Mesenchymal stem cell (in vitro differentiated cells and primary cell): ENCODE measurements around the gene RAX.
A peak's percentile ranks its signal among the peaks of the same experiment; 100 is the strongest.

Source experiments
- DNase-seq: peaks from one replicate; pipeline ENCODE4 v3.0.0-alpha.2; 2013
- H2AFZ ChIP-seq: one replicate; pipeline ENCODE4 v1.6.1; 2013; ENCODE audit warnings: low read depth, mild to moderate bottlenecking, control low read depth, inconsistent platforms, low read length, moderate library complexity
- H2AK5ac ChIP-seq: 2 replicates; pipeline ENCODE4 v1.6.1; 2013; ENCODE audit warnings: low read length, moderate library complexity, mild to moderate bottlenecking, inconsistent platforms; ENCODE audit not compliant: severe bottlenecking
- H2BK120ac ChIP-seq: one replicate; pipeline ENCODE4 v1.6.1; 2013; ENCODE audit warnings: low read depth, mild to moderate bottlenecking, inconsistent platforms, low read length, moderate library complexity
- H2BK12ac ChIP-seq, 2 experiments: one replicate each; pipeline ENCODE4 v1.6.1; 2013; ENCODE audit warnings: inconsistent platforms in 2 of 2, low read length in 2 of 2, mild to moderate bottlenecking in 2 of 2, moderate library complexity in 2 of 2, control low read depth in 1 of 2
- H2BK15ac ChIP-seq: one replicate; pipeline ENCODE4 v1.6.1; 2013; ENCODE audit warnings: mild to moderate bottlenecking, low read depth, inconsistent platforms; ENCODE audit not compliant: poor library complexity, severe bottlenecking
- H2BK5ac ChIP-seq: 2 replicates; pipeline ENCODE4 v1.6.1; 2013; ENCODE audit warnings: low read depth, mild to moderate bottlenecking, low read length, control low read depth, inconsistent platforms; ENCODE audit not compliant: poor library complexity, severe bottlenecking
- H3K14ac ChIP-seq, 2 experiments: one replicate each; pipeline ENCODE4 v1.6.1; 2013; ENCODE audit warnings: inconsistent platforms in 2 of 2, low read length in 2 of 2, control low read depth in 1 of 2, mild to moderate bottlenecking in 1 of 2, moderate library complexity in 1 of 2
- H3K18ac ChIP-seq, 2 experiments: one replicate each; pipeline ENCODE4 v1.6.1; 2013; ENCODE audit warnings: inconsistent platforms in 2 of 2, low read length in 2 of 2, control low read depth in 1 of 2, low read depth in 1 of 2, mild to moderate bottlenecking in 1 of 2
- H3K23ac ChIP-seq, 2 experiments: one replicate each; pipeline ENCODE4 v1.6.1; 2013; ENCODE audit warnings: inconsistent platforms in 2 of 2, low read length in 2 of 2, mild to moderate bottlenecking in 2 of 2, moderate library complexity in 2 of 2, control low read depth in 1 of 2
- H3K27ac ChIP-seq: 2 replicates; pipeline ENCODE4 v1.5.1; 2013; ENCODE audit warnings: mild to moderate bottlenecking, moderate library complexity, low read length, control low read depth, inconsistent platforms; ENCODE audit not compliant: poor library complexity, severe bottlenecking
- H3K27me3 ChIP-seq, 2 experiments: 2 replicates each; pipeline versions ENCODE4 v1.6.1 to v1.7.0; 2013; ENCODE audit warnings: low read length in 2 of 2, mild to moderate bottlenecking in 2 of 2, moderate library complexity in 2 of 2, control low read depth in 1 of 2, inconsistent platforms in 1 of 2; ENCODE audit not compliant: control insufficient read depth in 1 of 2, insufficient read depth in 1 of 2
- H3K36me3 ChIP-seq, 2 experiments: 2 replicates each; pipeline versions ENCODE4 v1.6.1 to v1.7.0; 2013; ENCODE audit warnings: low read length in 2 of 2, control low read depth in 1 of 2, inconsistent platforms in 1 of 2, low read depth in 1 of 2, mild to moderate bottlenecking in 1 of 2; ENCODE audit not compliant: insufficient read depth in 2 of 2, control insufficient read depth in 1 of 2
- H3K4ac ChIP-seq, 2 experiments: one replicate each; pipeline ENCODE4 v1.6.1; 2013; ENCODE audit warnings: inconsistent platforms in 2 of 2, low read length in 2 of 2, mild to moderate bottlenecking in 2 of 2, moderate library complexity in 2 of 2, control low read depth in 1 of 2, low read depth in 1 of 2
- H3K4me1 ChIP-seq: 2 replicates; pipeline ENCODE4 v1.6.1; 2013; ENCODE audit warnings: low read depth, low read length, control low read depth; ENCODE audit not compliant: control insufficient read depth, insufficient read depth
- H3K4me2 ChIP-seq: 2 replicates; pipeline ENCODE4 v1.6.1; 2013; ENCODE audit warnings: low read length, mild to moderate bottlenecking, inconsistent platforms; ENCODE audit not compliant: poor library complexity, severe bottlenecking
- H3K4me3 ChIP-seq, 2 experiments: 2 replicates each; pipeline versions ENCODE4 v1.5.1 to v1.7.0; 2013; ENCODE audit warnings: low read length in 2 of 2, mild to moderate bottlenecking in 2 of 2, control low read depth in 1 of 2, low read depth in 1 of 2; ENCODE audit not compliant: insufficient read depth in 1 of 2
- H3K79me1 ChIP-seq: replicated peaks from 2 replicates; pipeline ENCODE4 v1.6.1; 2013; ENCODE audit warnings: mild to moderate bottlenecking, control low read depth, low read length, inconsistent platforms; ENCODE audit not compliant: poor library complexity, severe bottlenecking
- H3K9ac ChIP-seq: 2 replicates; pipeline ENCODE4 v1.7.0; 2013; ENCODE audit warnings: mild to moderate bottlenecking, low read length, moderate library complexity
- H3K9me3 ChIP-seq: 2 replicates; pipeline ENCODE4 v1.7.0; 2013; ENCODE audit warnings: mild to moderate bottlenecking, low read length; ENCODE audit not compliant: control insufficient read depth
- H4K8ac ChIP-seq: one replicate; pipeline ENCODE4 v1.6.1; 2013; ENCODE audit warnings: inconsistent platforms, mild to moderate bottlenecking, low read length, moderate library complexity
- H4K91ac ChIP-seq: one replicate; pipeline ENCODE4 v1.6.1; 2013; ENCODE audit warnings: mild to moderate bottlenecking, low read length, inconsistent platforms
- WGBS: methylation state at CpG from one replicate; pipeline ENCODE4 v1.1.7; 2013; ENCODE audit warnings: mixed read lengths; 5-methylcytosine and 5-hydroxymethylcytosine counted together

Gene RAX

DNA sequence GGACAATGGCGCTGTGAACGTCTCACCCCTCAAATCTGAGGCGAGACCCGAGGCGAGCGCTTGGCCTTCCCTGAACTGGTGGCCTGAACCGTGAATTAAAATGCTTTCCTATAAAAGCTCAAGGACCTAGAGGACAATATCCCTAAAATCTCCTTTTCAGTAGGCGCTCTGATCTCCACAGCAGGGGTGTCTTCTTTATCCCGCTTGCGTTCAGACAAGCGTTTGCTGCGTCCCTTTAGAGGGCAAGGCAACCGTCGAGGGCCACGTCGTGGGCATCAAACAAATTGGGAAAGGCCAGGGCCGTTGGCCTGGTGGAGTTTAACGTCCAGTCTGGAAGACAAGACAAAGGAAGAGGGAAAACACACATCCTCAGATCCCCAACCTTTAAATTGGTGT is 1.3 kb upstream of the RAX start:
- peaks cover 88 to 97% of the 10 kb centered on the region in 2 experiments for H3K27me3 ChIP-seq
- no peak overlapping the region for H3K18ac ChIP-seq
- H3K4me2 ChIP-seq: no peak overlapping the region
- H3K4me3 ChIP-seq: no peak overlapping the region
- no peak overlapping the region for H4K8ac ChIP-seq
- no peaks in the 10 kb centered on the region for H3K79me1 ChIP-seq
- H2BK5ac ChIP-seq: no peak overlapping the region
- no peak overlapping the region for H2BK12ac ChIP-seq
- no peak overlapping the region for H4K91ac ChIP-seq
- no peak for DNase-seq
- 11% methylated on average over 17 of the region's 18 CpGs for WGBS
- H3K27ac ChIP-seq: no peak overlapping the region
- H2AFZ ChIP-seq: no peak overlapping the region
- H2AK5ac ChIP-seq: no peak overlapping the region
- H2BK120ac ChIP-seq: no peak overlapping the region
- H3K36me3 ChIP-seq: no peaks in the 10 kb centered on the region
- H3K9me3 ChIP-seq: no peaks in the 10 kb centered on the region
- H3K4me1 ChIP-seq: peaks cover 14% of the 10 kb centered on the region
- no peak overlapping the region for H3K4ac ChIP-seq
- no peak overlapping the region for H3K9ac ChIP-seq
- no peak overlapping the region for H3K14ac ChIP-seq
- no peak overlapping the region for H2BK15ac ChIP-seq
- peak overlapping the region in 1 of 2 experiments; percentile 65 for H3K23ac ChIP-seq

- H3K9me3 ChIP-seq: no peaks in the 10 kb centered on the region
- H2BK120ac ChIP-seq: no peak overlapping the region
- H2AK5ac ChIP-seq: no peak overlapping the region
- no peak overlapping the region for H3K4ac ChIP-seq
- no peak overlapping the region for H3K9ac ChIP-seq
- peaks cover 18% of the 10 kb centered on the region for H3K4me1 ChIP-seq
- no peak overlapping the region for H3K4me3 ChIP-seq
- no peak overlapping the region for H4K91ac ChIP-seq
- no peak overlapping the region for H3K18ac ChIP-seq
- H2BK5ac ChIP-seq: peak overlapping the region; percentile 12
- DNase-seq: no peak
- no peak overlapping the region for H3K27ac ChIP-seq
- no peak overlapping the region for H2BK15ac ChIP-seq
- no peak overlapping the region for H4K8ac ChIP-seq
- H3K36me3 ChIP-seq: no peaks in the 10 kb centered on the region
- H3K23ac ChIP-seq: peak overlapping the region in 1 of 2 experiments; percentile 65
- H2AFZ ChIP-seq: no peak overlapping the region
- H3K79me1 ChIP-seq: no peaks in the 10 kb centered on the region
- WGBS: 2% methylated on average over 48 of the region's 48 CpGs
- H3K27me3 ChIP-seq: peaks cover 89 to 98% of the 10 kb centered on the region in 2 experiments
- no peak overlapping the region for H2BK12ac ChIP-seq
- H3K14ac ChIP-seq: no peak overlapping the region
- H3K4me2 ChIP-seq: no peak overlapping the region
Measured at GRCh38 chr18:59273759-59274532, 692 bp upstream of the RAX start.

DNA sequence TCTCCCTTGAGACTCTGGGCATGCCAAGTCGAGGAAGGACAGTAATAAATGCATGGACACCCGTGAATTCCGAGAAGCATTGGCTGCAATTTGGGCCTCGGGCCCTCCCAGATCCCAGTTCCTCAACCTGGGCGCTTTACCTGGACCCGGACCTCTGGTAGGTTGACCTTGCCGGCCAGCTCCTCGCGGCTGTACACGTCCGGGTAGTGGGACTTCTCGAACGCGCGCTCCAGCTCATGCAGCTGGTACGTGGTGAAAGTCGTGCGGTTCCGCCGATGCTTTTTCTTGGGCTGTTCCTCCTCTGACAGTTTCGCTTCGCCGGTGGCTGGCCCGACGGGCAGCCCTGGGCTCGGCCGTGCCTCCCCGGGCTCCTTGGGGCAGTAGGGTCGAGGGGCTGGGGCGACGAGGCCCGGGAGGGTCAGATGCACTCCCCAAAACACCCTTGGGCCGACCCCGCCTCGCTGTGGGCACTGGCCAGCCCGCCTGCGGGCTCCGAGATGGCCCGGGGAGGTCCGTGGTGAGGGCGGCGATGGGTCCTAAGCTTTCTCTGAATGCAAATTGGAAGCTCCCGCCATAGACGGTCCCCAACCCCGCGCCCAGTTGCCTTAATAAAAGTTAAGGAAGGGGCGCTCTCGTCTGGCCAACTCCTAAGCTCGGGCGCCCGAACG is 899 bp downstream of the RAX start:
- H3K27me3 ChIP-seq: peaks cover 95 to 98% of the 10 kb centered on the region in 2 experiments
- no peak overlapping the region for H2AK5ac ChIP-seq
- no peak overlapping the region for H2BK120ac ChIP-seq
- H2AFZ ChIP-seq: peak overlapping the region; percentile 32
- peak overlapping the region; percentile 14 to 73 for H3K4me3 ChIP-seq
- H3K14ac ChIP-seq: no peak overlapping the region
- WGBS: 5% methylated on average over 44 of the region's 52 CpGs
- H3K23ac ChIP-seq: peak overlapping the region in 1 of 2 experiments; percentile 11
- DNase-seq: no peak
- no peak overlapping the region for H2BK12ac ChIP-seq
- H3K4ac ChIP-seq: no peak overlapping the region
- H2BK5ac ChIP-seq: no peak overlapping the region
- no peaks in the 10 kb centered on the region for H3K79me1 ChIP-seq
- H3K36me3 ChIP-seq: no peaks in the 10 kb centered on the region
- H2BK15ac ChIP-seq: peak overlapping the region; percentile 39
- no peak overlapping the region for H4K8ac ChIP-seq
- H3K9ac ChIP-seq: no peak overlapping the region
- H3K4me1 ChIP-seq: peaks cover 29% of the 10 kb centered on the region
- no peaks in the 10 kb centered on the region for H3K9me3 ChIP-seq
- H3K27ac ChIP-seq: no peak overlapping the region
- H4K91ac ChIP-seq: no peak overlapping the region
- peak overlapping the region; percentile 51 for H3K4me2 ChIP-seq
- H3K18ac ChIP-seq: no peak overlapping the region

- Histone ChIP-seq H3K4me3 (peak overlapping the region in 1 of 2 experiments; percentile 73), H3K27ac (no peak overlapping the region), H2AK5ac (no peak overlapping the region), H2BK15ac (no peak overlapping the region), H2BK5ac (no peak overlapping the region), H3K79me1 (no peaks in the 10 kb centered on the region), H4K8ac (no peak overlapping the region), H3K4me1 (peaks cover 29% of the 10 kb centered on the region), H3K36me3 (no peaks in the 10 kb centered on the region), H3K4ac (no peak overlapping the region), H3K14ac (no peak overlapping the region), H3K27me3 (peaks cover 95 to 98% of the 10 kb centered on the region in 2 experiments), H3K9me3 (no peaks in the 10 kb centered on the region), H2BK12ac (no peak overlapping the region), H2AFZ (no peak overlapping the region), H4K91ac (no peak overlapping the region), H2BK120ac (no peak overlapping the region), H3K18ac (no peak overlapping the region), H3K4me2 (no peak overlapping the region), H3K9ac (no peak overlapping the region), H3K23ac (no peak overlapping the region)
- DNase-seq: no peak
- 27% methylated on average over 14 of the region's 14 CpGs for WGBS
Measured at GRCh38 chr18:59271606-59272220, 1.5 kb downstream of the RAX start.
